Naive B cell (primary cell): ENCODE results near the gene CEP68. TPM values are rescaled to one million over a fixed set of nuclear protein-coding genes. Genes with fewer than 3 reads are reported as not detected.

Experiments
- ATAC-seq, 2 donors: fragments of 150-1000 bp; cut with Tn5 transposase; 2 replicates each; pipeline ENCODE4 v1.10.0; 2021; ENCODE audit warnings: low read depth in 2 of 2, mild to moderate bottlenecking in 2 of 2, moderate library complexity in 2 of 2
- DNase-seq: peaks from one replicate; pipeline ENCODE4 v3.0.0; 2022
- H3K27ac Mint-ChIP-seq, 6 donors: one replicate each; pipeline ENCODE4 v1.8.0; 2020 to 2022; ENCODE audit warnings: mild to moderate bottlenecking in 6 of 6, mixed read lengths in 6 of 6, moderate library complexity in 5 of 6, inconsistent platforms in 2 of 6
- H3K27me3 Mint-ChIP-seq, 3 donors: one replicate each; pipeline ENCODE4 v1.8.0; 2021 to 2022; ENCODE audit warnings: mixed read lengths in 3 of 3, mild to moderate bottlenecking in 1 of 3
- H3K36me3 Mint-ChIP-seq, 2 donors: one replicate each; pipeline ENCODE4 v1.8.0; 2020 to 2022; ENCODE audit warnings: mixed read lengths in 2 of 2, inconsistent platforms in 1 of 2, mild to moderate bottlenecking in 1 of 2
- H3K4me1 Mint-ChIP-seq, 3 donors: one replicate each; pipeline ENCODE4 v1.8.0; 2020 to 2022; ENCODE audit warnings: mixed read lengths in 3 of 3, inconsistent platforms in 1 of 3, mild to moderate bottlenecking in 1 of 3, moderate library complexity in 1 of 3
- H3K4me3 Mint-ChIP-seq, 8 donors: one replicate each; pipeline ENCODE4 v1.8.0; 2020 to 2022; ENCODE audit warnings: mild to moderate bottlenecking in 8 of 8, mixed read lengths in 8 of 8, moderate library complexity in 8 of 8, inconsistent platforms in 2 of 8
- H3K9me3 Mint-ChIP-seq, 7 donors: one replicate each; pipeline ENCODE4 v1.8.0; 2020 to 2022; ENCODE audit warnings: mixed read lengths in 7 of 7, mild to moderate bottlenecking in 5 of 7, inconsistent platforms in 2 of 7, moderate library complexity in 1 of 7
- polyA plus RNA-seq, 6 donors: library from polyadenylated mRNA; unstranded; fragments of 300-500 nt; fragmentation: Illumina TruSeq; gene quantifications; one replicate each; pipeline ENCODE4 v1.2.3, GENCODE V29; 2021; ENCODE audit warnings: low read depth in 6 of 6

CEP68 gene
- polyA plus RNA-seq, 6 donors from 2014 or later: 16.6 to 21.0 (median 18.6) TPM

DNA sequence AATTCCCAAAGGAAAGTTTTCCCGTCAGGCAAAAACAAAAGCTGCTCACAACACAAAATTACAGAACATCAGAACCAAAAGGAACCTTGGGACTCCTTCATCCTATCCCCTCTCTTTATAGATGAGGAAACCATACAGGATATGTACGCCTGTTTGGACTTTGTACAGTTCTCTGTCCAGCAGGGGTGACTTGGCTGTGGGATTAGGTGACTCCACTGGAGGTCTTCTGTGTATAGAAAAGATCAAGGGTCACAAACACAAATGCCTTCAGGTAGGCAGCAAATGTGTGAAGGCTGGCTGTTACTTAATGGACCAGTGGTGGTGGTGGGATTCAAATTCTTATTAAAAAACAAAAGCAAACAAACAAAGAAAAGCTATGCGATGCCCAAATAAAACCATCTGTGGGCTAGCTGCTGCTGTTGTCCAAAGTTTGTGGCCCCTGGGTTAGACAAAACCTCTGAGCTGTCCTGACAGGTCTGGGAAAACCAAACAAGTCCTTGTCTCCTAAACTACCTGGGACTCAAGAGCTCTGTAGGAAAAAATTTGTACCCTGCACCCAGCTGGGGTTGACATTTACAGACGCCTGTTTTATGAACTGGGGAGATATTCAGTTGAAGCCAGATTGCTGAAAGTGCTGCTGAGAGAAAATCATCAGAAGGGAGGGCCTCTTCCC lies 1.3 kb upstream of the CEP68 start:
- peaks cover 0 to 12% of the 10 kb centered on the region in 2 donors for H3K36me3 Mint-ChIP-seq
- no peak for DNase-seq
- H3K9me3 Mint-ChIP-seq: peaks cover 0 to 1% (median 0%) of the 10 kb centered on the region in 7 donors
- ATAC-seq: no peak
- peak overlapping the region; percentile 88 to 99 (median 98) for H3K27ac Mint-ChIP-seq
- peaks cover 47 to 79% (median 79%) of the 10 kb centered on the region in 3 donors for H3K4me1 Mint-ChIP-seq
- no peaks in the 10 kb centered on the region for H3K27me3 Mint-ChIP-seq
- peak overlapping the region; percentile 85 to 100 (median 97) for H3K4me3 Mint-ChIP-seq

DNA sequence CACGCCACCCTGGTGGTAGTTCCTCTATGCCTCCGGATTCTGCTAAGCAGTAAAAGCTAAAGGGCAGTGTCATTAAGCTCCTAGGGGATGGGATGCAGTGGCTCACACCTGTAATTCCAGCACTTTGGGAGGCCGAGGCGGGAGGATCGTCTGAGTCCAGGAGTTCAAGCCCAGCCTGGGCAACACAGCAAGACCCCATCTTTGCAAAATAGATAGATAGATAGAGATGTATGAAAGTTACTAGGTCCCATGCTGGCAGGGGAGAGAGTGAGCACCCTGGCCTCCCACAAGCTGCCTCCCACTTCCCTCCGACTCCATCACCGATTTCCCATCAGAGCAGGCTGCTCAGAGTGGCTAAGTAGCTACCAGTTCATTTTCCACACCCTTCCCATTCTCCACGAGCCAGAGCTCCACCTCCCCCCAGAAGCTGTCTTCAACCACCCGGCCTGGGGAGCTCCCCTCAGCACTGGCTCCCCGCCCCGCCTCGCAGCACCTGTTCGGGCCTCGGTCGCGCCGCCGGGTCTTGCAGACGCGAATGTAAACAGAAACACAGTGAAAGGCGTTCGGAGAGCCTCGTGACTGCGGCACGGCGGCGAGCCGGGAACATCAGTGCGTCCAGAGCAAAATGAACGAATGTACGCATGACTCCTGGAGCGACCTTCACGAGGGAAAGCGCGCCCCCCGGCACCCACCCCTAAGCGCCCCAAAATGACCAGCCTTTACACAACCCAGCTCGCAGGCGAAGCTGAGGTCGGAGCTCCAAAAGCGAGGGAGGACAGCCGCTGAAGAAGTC lies 598 bp upstream of the CEP68 start:
- DNase-seq: peak; percentile 84
- H3K27ac Mint-ChIP-seq: peak overlapping the region; percentile 88 to 99 (median 98)
- peaks cover 47 to 80% (median 78%) of the 10 kb centered on the region in 3 donors for H3K4me1 Mint-ChIP-seq
- peak overlapping the region; percentile 85 to 100 (median 97) for H3K4me3 Mint-ChIP-seq
- peak; percentile 54 to 62 for ATAC-seq
- H3K9me3 Mint-ChIP-seq: peaks cover 0 to 1% (median 0%) of the 10 kb centered on the region in 7 donors
- H3K27me3 Mint-ChIP-seq: no peaks in the 10 kb centered on the region
- peaks cover 0 to 12% of the 10 kb centered on the region in 2 donors for H3K36me3 Mint-ChIP-seq

DNA sequence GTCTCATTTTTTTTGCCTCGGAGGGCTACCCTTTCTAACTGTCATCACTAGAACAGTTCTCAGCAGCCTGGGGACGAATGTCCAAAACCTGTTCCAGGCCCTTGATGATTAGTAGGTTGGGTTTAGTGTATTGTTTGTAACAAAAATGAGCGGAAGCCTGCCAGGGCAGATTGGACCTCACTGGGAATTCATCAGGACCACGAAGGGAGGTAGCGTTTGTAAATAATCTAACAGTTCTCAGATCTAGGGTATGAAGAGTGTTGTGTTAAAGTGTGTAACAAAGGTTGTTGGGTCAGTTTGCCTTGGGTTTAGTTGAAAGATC lies 799 bp downstream of the CEP68 start:
- H3K36me3 Mint-ChIP-seq: no peaks in the 10 kb centered on the region
- DNase-seq (no peak), ATAC-seq (no peak)
- H3K27me3 Mint-ChIP-seq: no peaks in the 10 kb centered on the region
- peaks cover 44 to 73% (median 64%) of the 10 kb centered on the region in 3 donors for H3K4me1 Mint-ChIP-seq
- peak overlapping the region; percentile 85 to 97 (median 92) for H3K4me3 Mint-ChIP-seq
- H3K27ac Mint-ChIP-seq: peak overlapping the region; percentile 17 to 96 (median 92)
- H3K9me3 Mint-ChIP-seq: no peaks in the 10 kb centered on the region

DNA sequence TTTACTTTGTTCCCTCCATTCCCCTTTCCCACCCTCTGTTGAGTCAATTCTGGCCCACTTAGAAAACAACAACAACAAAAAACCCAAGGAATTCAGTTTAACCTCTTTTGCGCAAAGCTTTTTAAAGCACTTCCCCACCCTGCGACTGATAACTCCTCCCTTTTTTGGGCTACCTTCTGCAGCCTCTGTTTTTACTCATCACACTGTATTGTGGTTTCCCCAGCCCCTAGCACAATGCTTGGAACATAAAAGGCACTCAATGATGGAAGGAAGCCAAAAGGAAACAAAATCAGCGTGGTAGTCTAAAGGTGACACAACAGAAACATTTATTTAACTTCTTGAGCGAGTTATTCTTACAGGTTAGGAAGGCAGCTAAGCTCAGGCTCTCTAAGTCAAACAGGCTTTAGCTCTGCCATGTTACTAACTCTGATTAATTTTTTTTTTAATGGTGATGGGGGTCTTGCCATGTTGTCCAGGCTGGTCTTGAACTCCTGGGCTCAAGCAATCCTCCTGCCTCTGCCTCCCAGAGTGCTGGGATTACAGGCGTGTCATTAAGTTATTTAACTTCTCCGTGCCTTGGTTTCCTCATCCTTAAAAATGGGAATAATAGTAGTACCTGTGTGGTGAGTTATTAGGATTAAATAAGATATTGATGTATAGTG lies 1.3 kb downstream of the CEP68 start:
- ATAC-seq (no peak), DNase-seq (peak; percentile 25)
- H3K9me3 Mint-ChIP-seq: no peaks in the 10 kb centered on the region
- peak overlapping the region; percentile 85 to 97 (median 92) for H3K4me3 Mint-ChIP-seq
- peaks cover 39 to 67% (median 59%) of the 10 kb centered on the region in 3 donors for H3K4me1 Mint-ChIP-seq
- H3K27me3 Mint-ChIP-seq: no peaks in the 10 kb centered on the region
- peak overlapping the region; percentile 32 to 96 (median 92) for H3K27ac Mint-ChIP-seq
- no peaks in the 10 kb centered on the region for H3K36me3 Mint-ChIP-seq

DNA sequence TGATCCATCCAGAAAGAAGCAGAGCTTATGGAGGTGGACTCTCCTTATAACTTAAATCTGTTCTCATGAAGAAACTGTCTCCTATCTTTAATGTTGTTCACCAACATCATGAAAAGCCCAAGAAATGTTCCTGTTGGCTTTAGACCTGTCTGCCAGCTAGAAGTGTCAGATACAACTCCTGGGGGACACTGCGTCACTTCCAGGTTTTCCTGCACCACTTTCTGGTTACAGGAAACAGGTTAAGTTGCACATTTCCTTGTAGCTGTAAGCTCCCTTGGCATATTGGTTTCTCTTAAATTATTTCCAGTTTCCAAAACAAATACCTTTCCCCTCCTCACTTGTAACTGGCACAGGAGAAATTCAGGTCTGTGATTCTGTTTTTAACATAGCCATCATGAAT lies 2.9 kb downstream of the CEP68 start:
- peaks cover 32 to 59% (median 47%) of the 10 kb centered on the region in 3 donors for H3K4me1 Mint-ChIP-seq
- no peak for DNase-seq
- H3K4me3 Mint-ChIP-seq: peak overlapping the region in 2 of 8 donors; percentile 10 to 92
- H3K36me3 Mint-ChIP-seq: no peaks in the 10 kb centered on the region
- no peak for ATAC-seq
- no peaks in the 10 kb centered on the region for H3K27me3 Mint-ChIP-seq
- no peak overlapping the region for H3K27ac Mint-ChIP-seq
- H3K9me3 Mint-ChIP-seq: no peaks in the 10 kb centered on the region

DNA sequence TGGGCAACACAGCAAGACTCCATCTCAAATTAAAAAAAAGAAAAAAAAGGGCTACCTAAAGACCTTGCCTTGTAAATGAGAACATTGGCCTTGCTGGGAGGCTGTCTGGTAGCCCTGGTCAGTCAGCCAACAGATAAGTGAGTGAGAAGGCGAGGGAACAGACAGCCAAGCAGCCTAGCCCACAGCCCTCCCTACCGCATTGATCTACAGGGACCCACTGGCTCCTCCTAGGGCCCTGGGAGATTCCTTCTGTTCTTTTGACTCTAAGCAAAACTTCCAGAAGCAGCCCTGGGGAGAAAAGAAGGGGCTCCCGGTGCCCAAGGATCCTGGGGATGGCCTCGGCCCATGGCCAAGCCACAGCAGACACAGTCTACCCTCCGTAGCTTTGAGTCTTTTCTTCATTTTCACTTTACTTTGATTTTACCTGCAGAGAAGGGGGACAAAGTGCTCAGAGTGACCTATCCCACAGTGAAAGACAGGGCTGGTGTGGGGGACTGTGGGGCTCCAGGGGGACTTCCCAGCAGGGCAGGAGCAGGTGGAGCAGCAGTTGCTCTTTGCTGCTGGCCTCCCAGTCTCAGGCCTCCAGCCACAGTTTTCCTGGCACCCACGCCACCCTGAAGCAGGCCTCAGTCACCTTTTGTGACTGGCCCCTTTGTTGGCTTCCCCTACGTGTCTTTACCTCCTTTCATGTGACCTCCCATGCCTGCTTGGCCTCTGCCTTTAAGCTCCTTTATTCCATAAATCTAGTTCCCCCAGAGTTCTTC lies 5.1 kb downstream of the CEP68 start:
- Mint-ChIP-seq H3K27ac (no peak overlapping the region), H3K27me3 (no peaks in the 10 kb centered on the region)

DNA sequence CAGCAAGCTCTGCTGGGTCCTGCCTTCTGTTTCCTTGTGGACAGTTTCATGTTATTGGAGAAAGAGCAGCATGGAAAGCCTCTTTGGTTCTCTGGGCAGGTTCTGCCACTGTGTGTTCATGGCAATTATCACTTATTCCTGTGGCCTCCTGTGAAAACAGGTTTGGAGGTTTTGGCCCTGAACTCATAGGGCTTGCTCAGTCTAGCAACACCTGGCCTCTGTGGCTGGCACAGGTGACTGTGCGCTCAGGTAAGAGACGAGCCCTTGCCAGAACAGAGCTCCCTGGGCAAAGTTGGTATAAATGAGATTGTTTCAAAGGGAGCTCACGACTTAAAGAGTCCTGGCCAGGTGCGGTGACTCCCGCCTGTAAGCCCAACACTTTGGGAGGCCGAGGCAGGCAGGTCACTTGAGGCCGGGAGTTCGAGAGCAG lies 5.7 kb downstream of the CEP68 start:
- no peaks in the 10 kb centered on the region for H3K27me3 Mint-ChIP-seq
- H3K4me3 Mint-ChIP-seq: peak overlapping the region in 1 of 8 donors; percentile 33
- H3K4me1 Mint-ChIP-seq: peaks cover 32 to 61% (median 33%) of the 10 kb centered on the region in 3 donors
- H3K27ac Mint-ChIP-seq: no peak overlapping the region
- no peak for ATAC-seq
- H3K36me3 Mint-ChIP-seq: no peaks in the 10 kb centered on the region
- no peak for DNase-seq
- no peaks in the 10 kb centered on the region for H3K9me3 Mint-ChIP-seq

More for the DNA sequence above, 5.1 kb downstream of the CEP68 start:
- peaks cover 33 to 59% (median 33%) of the 10 kb centered on the region in 3 donors for H3K4me1 Mint-ChIP-seq
- no peak for DNase-seq
- no peaks in the 10 kb centered on the region for H3K9me3 Mint-ChIP-seq
- ATAC-seq: no peak
- H3K36me3 Mint-ChIP-seq: no peaks in the 10 kb centered on the region
- H3K4me3 Mint-ChIP-seq: peak overlapping the region in 1 of 8 donors; percentile 33

DNA sequence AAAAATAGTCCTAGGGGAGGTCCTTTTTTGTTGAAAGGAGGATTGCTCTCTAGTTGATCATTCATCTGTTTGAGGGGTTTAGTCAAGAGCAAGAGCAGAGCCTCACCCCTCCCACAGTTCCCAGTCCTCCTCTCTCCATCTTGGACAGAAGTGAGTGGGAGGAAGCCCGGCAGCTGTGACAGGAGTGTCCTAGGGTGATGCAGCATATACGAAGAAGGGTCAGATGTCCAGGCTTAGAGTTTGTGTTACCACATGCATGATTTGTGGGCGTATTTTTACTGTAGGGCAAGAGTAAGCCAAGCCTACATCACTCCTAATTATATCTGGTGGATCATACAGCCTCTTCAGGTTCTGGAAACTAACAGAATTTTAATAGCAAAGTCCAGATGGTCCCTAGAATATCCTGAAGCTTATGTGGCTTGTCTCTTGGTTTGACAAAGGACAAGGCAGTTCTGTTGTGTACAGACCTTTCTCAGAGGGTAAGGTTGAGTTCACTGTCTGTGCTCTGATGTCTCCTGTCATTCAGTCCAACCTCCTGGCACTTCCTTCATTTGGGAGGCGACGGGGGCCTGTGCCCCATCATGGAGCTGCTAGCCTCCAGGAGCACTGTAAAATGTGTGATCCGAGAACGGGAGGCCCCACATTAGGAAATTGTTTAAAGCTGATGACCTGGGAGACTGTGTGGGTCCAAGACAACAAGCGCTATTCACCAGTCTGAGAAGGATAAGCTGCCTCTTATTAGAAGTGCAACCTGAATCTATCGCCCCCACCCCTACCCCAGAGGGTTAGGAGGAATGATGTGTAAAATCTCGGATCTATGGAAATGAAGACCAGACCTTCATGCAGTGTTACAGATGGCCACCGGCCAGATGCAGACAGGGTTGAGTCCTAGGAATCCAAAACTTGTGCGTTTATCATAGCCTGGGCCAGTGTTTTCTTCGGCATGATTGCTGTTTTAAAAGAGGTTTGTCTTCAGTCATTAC lies 6.9 kb downstream of the CEP68 start:
- no peaks in the 10 kb centered on the region for H3K9me3 Mint-ChIP-seq
- no peaks in the 10 kb centered on the region for H3K27me3 Mint-ChIP-seq
- DNase-seq (no peak), ATAC-seq (no peak)
- no peaks in the 10 kb centered on the region for H3K36me3 Mint-ChIP-seq
- peaks cover 33 to 61% (median 36%) of the 10 kb centered on the region in 3 donors for H3K4me1 Mint-ChIP-seq
- H3K27ac Mint-ChIP-seq: peak overlapping the region in 2 of 6 donors; percentile 32 to 44
- peak overlapping the region in 1 of 8 donors; percentile 47 for H3K4me3 Mint-ChIP-seq

DNA sequence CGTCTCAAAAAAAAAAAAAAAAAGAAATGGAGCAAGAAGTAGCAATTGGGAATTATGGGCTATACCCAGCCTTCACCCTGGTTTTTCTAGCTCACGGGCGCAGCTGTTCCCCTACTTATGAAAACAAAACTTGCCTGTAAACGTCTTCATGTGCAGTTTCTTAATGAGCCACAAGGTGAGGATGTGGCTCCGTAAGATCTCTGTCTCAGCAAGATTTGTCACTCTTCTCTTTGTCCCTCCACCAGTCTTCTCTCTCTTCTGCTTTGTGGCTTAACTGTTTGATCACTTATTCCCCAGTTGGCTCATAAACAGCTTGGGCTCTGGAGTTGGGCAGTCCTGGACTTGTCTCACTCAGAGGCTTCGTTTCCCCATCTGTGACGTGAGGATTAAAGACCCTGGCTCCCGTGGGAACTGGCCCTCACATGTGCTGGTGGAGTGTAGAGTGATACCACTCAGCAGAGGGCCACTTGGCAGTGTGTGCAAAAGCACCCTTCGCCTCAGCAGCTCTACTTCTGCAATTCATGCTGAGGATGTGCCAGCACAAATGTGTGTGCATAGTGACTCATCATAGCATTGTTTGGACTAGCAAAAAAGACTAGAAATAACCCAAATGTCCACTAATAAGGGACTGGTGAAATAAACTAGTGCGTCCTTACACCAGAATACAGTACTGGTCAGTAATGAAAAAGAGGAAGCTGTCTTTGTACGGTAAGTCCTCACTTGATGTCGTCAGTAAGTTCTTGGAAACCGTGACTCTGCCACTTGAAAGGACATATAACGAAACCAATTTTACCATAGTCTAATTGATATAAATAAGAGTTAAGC lies 8.7 kb downstream of the CEP68 start:
- peak overlapping the region in 7 of 8 donors; percentile 2 to 68 (median 58) for H3K4me3 Mint-ChIP-seq
- H3K9me3 Mint-ChIP-seq: no peaks in the 10 kb centered on the region
- DNase-seq (peak; percentile 76), ATAC-seq (peak; percentile 86 to 88)
- H3K4me1 Mint-ChIP-seq: peaks cover 31 to 57% (median 38%) of the 10 kb centered on the region in 3 donors
- no peaks in the 10 kb centered on the region for H3K36me3 Mint-ChIP-seq
- H3K27me3 Mint-ChIP-seq: no peaks in the 10 kb centered on the region
- H3K27ac Mint-ChIP-seq: peak overlapping the region; percentile 8 to 93 (median 88)

DNA sequence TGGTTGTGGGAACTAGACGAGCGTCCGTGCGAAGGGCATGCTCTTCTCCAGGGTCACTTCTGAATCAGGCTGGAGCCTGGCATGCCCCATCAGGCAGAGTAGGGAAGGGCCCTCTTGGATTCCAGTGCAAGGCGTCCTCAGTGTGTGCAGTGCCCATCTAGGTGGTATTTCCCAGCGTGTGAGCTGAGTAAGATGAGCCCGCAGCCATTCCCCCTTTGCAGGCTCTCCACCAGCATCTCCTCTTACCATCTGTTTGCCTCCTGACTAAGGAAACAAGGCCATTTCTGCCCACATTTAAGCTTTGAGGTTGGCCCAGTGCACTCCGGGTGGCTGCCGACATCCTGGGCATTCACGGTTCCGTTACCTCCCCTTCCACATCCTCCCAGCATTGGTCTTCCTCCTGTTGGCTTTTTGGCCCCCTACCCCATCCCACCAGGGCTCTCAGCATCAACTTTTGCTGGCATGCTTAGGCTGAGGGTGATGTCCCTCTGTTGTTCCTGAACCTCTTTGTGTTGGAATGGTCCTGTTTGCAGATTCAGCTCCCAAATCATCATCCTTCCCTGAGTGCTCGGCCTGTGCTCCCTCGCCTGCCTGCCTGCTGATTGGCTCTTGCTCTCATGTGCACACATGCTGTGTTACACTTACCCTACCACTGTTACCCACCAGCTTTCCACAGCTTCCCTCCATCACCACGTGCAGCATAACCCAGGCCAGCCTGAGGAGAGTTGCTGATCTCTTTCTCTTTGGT lies 11.8 kb downstream of the CEP68 start:
- no peaks in the 10 kb centered on the region for H3K36me3 Mint-ChIP-seq

DNA sequence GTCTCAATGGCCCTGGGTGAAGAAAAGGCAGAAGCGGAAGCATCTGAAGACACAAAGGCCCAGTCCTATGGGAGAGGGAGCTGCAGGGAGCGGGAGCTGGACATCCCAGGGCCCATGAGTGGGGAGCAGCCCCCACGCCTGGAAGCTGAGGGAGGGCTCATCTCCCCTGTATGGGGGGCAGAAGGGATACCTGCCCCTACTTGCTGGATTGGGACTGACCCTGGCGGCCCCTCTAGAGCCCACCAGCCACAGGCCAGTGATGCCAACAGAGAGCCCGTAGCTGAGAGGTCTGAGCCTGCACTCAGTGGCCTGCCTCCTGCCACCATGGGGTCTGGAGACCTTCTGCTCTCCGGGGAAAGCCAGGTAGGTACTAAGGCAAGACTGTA lies 13.2 kb downstream of the CEP68 start:
- no peaks in the 10 kb centered on the region for H3K27me3 Mint-ChIP-seq
- ATAC-seq (no peak), DNase-seq (no peak)
- no peaks in the 10 kb centered on the region for H3K36me3 Mint-ChIP-seq
- H3K9me3 Mint-ChIP-seq: no peaks in the 10 kb centered on the region
- peak overlapping the region in 2 of 6 donors; percentile 3 to 51 for H3K27ac Mint-ChIP-seq
- no peak overlapping the region for H3K4me3 Mint-ChIP-seq
- peaks cover 37 to 64% (median 47%) of the 10 kb centered on the region in 3 donors for H3K4me1 Mint-ChIP-seq

More for the DNA sequence above, 11.8 kb downstream of the CEP68 start:
- peak overlapping the region in 4 of 6 donors; percentile 51 to 89 (median 70) for H3K27ac Mint-ChIP-seq
- H3K4me3 Mint-ChIP-seq: peak overlapping the region in 2 of 8 donors; percentile 13 to 59
- no peaks in the 10 kb centered on the region for H3K9me3 Mint-ChIP-seq
- ATAC-seq: no peak
- DNase-seq: no peak
- no peaks in the 10 kb centered on the region for H3K27me3 Mint-ChIP-seq
- peaks cover 46 to 69% (median 47%) of the 10 kb centered on the region in 3 donors for H3K4me1 Mint-ChIP-seq
